PC-3 (cell line): ENCODE measurements around the gene CCDC24. TPM values are rescaled to one million over a fixed set of nuclear protein-coding genes. Genes with fewer than 3 reads are reported as not detected.

Source experiments
- ATAC-seq: fragments of 200-7000 bp; cut with Tn5 transposase; 2 replicates; pipeline ENCODE4 v1.9.1; 2020; ENCODE audit warnings: mild to moderate bottlenecking, moderate library complexity
- BruUV-seq: library from RNA; stranded (reverse); fragments of 400-500 nt; replicated peaks from 2 replicates; lab custom pipeline; 2021; lab: Mats Ljungman, UMichigan
- CTCF ChIA-PET: fragments of 300-600 bp; sonication (Branson Sonifier 250); formaldehyde crosslinking; loops from one replicate; lab custom pipeline; 2022; ENCODE audit warnings: antibody characterized with exemption; lab: Charles Lee
- POLR2A ChIA-PET: fragments of 300-600 bp; sonication (Branson Sonifier 250); formaldehyde crosslinking; loops from one replicate; lab custom pipeline; 2022; ENCODE audit warnings: antibody characterized with exemption; ENCODE audit not compliant: unreplicated experiment; lab: Charles Lee
- DNase-seq: peaks from one replicate; pipeline ENCODE4 v3.0.0-alpha.2; 2015
- H2AFZ ChIP-seq: fragments of 300-600 bp; sonication (generic); 2 replicates; pipeline ENCODE4 v1.6.0; 2016; ENCODE audit warnings: antibody characterized with exemption, low read length
- H3F3A ChIP-seq: fragments of 300-600 bp; sonication (generic); one replicate; pipeline ENCODE4 v1.6.0; 2017; ENCODE audit warnings: antibody characterized with exemption, low read length, control low read depth, mild to moderate bottlenecking; ENCODE audit not compliant: unreplicated experiment
- H3K27ac ChIP-seq: fragments of 300-600 bp; sonication (generic); 2 replicates; pipeline ENCODE4 v1.5.1; 2016; ENCODE audit warnings: mild to moderate bottlenecking, low read length
- H3K27me3 ChIP-seq: fragments of 300-600 bp; sonication (generic); 2 replicates; pipeline ENCODE4 v1.6.1; 2016; ENCODE audit warnings: low read length, mixed read lengths
- H3K36me3 ChIP-seq: fragments of 300-600 bp; sonication (generic); 2 replicates; pipeline ENCODE4 v1.6.1; 2016; ENCODE audit warnings: low read depth, mixed run types, low read length, mixed read lengths
- H3K4me1 ChIP-seq: fragments of 300-600 bp; sonication (generic); 2 replicates; pipeline ENCODE4 v1.5.1; 2016; ENCODE audit warnings: low read length; ENCODE audit not compliant: insufficient read depth
- H3K4me2 ChIP-seq: fragments of 300-600 bp; sonication (generic); 2 replicates; pipeline ENCODE4 v1.6.0; 2016; ENCODE audit warnings: low read length
- H3K4me3 ChIP-seq: fragments of 300-600 bp; sonication (generic); 2 replicates; pipeline ENCODE4 v1.5.1; 2016; ENCODE audit warnings: mild to moderate bottlenecking, low read length, mixed read lengths
- H3K79me2 ChIP-seq: fragments of 300-600 bp; sonication (generic); 2 replicates; pipeline ENCODE4 v1.6.1; 2017; ENCODE audit warnings: low read length, mixed read lengths
- H3K9ac ChIP-seq: fragments of 300-600 bp; sonication (generic); 2 replicates; pipeline ENCODE4 v1.6.0; 2016; ENCODE audit warnings: mild to moderate bottlenecking, low read length
- H3K9me2 ChIP-seq: fragments of 300-600 bp; sonication (generic); replicated peaks from 2 replicates; pipeline ENCODE4 v1.6.1; 2016; ENCODE audit warnings: mixed run types, low read length, mixed read lengths
- H3K9me3 ChIP-seq: fragments of 300-600 bp; sonication (generic); 2 replicates; pipeline ENCODE4 v1.6.1; 2016; ENCODE audit warnings: low read length, mixed read lengths
- H4K20me1 ChIP-seq: fragments of 300-600 bp; sonication (generic); 2 replicates; pipeline ENCODE4 v1.6.1; 2016; ENCODE audit warnings: low read length, mixed read lengths
- CTCF ChIP-seq: fragments of 300-600 bp; sonication (generic); conservative IDR thresholded peaks from 2 replicates; pipeline ENCODE4 v1.5.1; 2017; ENCODE audit warnings: antibody characterized with exemption, low read depth, mild to moderate bottlenecking, low read length
- EZH2 ChIP-seq: fragments of 300-600 bp; sonication (generic); IDR thresholded peaks from one replicate; pipeline ENCODE4 v1.6.1; 2017; ENCODE audit warnings: antibody characterized with exemption, mild to moderate bottlenecking, low read length; ENCODE audit not compliant: unreplicated experiment
- EZH2phosphoT487 ChIP-seq: fragments of 300-600 bp; sonication (generic); IDR thresholded peaks from 2 replicates; pipeline ENCODE4 v1.6.1; 2018; ENCODE audit warnings: mild to moderate bottlenecking, antibody characterized with exemption, low read length, borderline replicate concordance
- intact Hi-C: fragments of 100-400 bp; cut with micrococcal nuclease; formaldehyde crosslinking; loops from 2 replicates; pipeline ENCODE4 v1.9.0; 2023
- total RNA-seq: library from RNA; depleted of rRNA; stranded (reverse); fragments of >200 nt; gene quantifications from 2 replicates; pipeline ENCODE4 v1.2.3, GENCODE V29; 2014

CCDC24 gene
- total RNA-seq, 1 experiment from 2014 or later: 10.1 TPM

GRCh38 chr1:43976045-43976444 lies 15.4 kb upstream of the CCDC24 start:
- TF ChIP-seq EZH2phosphoT487: no peak
- TF ChIP-seq EZH2: no peak
- no peak; the same call in 1 of the 2 replicates for TF ChIP-seq CTCF
- BruUV-seq: no TSS peak
- Histone ChIP-seq H4K20me1 (peaks cover 23% of the 10 kb centered on the region; the same call in 1 of the 2 replicates), H3K27ac (no peak overlapping the region), H3K27me3 (no peaks in the 10 kb centered on the region), H3K4me1 (peaks cover 60% of the 10 kb centered on the region), H3K9me3 (no peaks in the 10 kb centered on the region), H3K4me3 (peak overlapping the region; percentile 94), H2AFZ (no peak overlapping the region), H3K9me2 (no peaks in the 10 kb centered on the region), H3K9ac (peak overlapping the region; percentile 95), H3K79me2 (peaks cover 66% of the 10 kb centered on the region), H3F3A (no peaks in the 10 kb centered on the region), H3K4me2 (peak overlapping the region; percentile 99), H3K36me3 (peaks cover 34% of the 10 kb centered on the region)
- ATAC-seq (no peak), DNase-seq (no peak)
- POLR2A ChIA-PET: no interaction called here
- intact Hi-C loops: no loop called here
- CTCF ChIA-PET: no interaction called here

- ChIA-PET CTCF (interaction anchor here (1.0 kb wide), 1 partner anchor 213 kb away, joined by 3 read pairs; no protein-coding TSS in a partner anchor), POLR2A (no interaction called here)
- H2AFZ ChIP-seq: no peak overlapping the region
- BruUV-seq: no TSS peak
- H3K9me2 ChIP-seq: no peaks in the 10 kb centered on the region
- DNase-seq: no peak
- H3K9ac ChIP-seq: no peak overlapping the region
- no peaks in the 10 kb centered on the region for H3K9me3 ChIP-seq
- no peaks in the 10 kb centered on the region for H3F3A ChIP-seq
- no peak for ATAC-seq
- no peak overlapping the region for H3K27ac ChIP-seq
- peaks cover 33% of the 10 kb centered on the region for H3K36me3 ChIP-seq
- H4K20me1 ChIP-seq: peaks cover 23% of the 10 kb centered on the region; the same call in 1 of the 2 replicates
- TF ChIP-seq EZH2phosphoT487: no peak
- TF ChIP-seq EZH2: no peak
- no peak for TF ChIP-seq CTCF
- H3K4me1 ChIP-seq: peaks cover 59% of the 10 kb centered on the region
- no peaks in the 10 kb centered on the region for H3K27me3 ChIP-seq
- peaks cover 68% of the 10 kb centered on the region for H3K79me2 ChIP-seq
- peak overlapping the region; percentile 99 for H3K4me2 ChIP-seq
- H3K4me3 ChIP-seq: peak overlapping the region; percentile 94
- intact Hi-C loops: no loop called here
Measured at GRCh38 chr1:43976890-43977289, 14.5 kb upstream of the CCDC24 start.

GRCh38 chr1:43977376-43978263 lies 13.8 kb upstream of the CCDC24 start:
- intact Hi-C loops: no loop called here
- no peaks in the 10 kb centered on the region for H3F3A ChIP-seq
- no peak overlapping the region for H2AFZ ChIP-seq
- peak overlapping the region; percentile 94 for H3K4me3 ChIP-seq
- H3K36me3 ChIP-seq: peaks cover 32% of the 10 kb centered on the region
- H3K9ac ChIP-seq: no peak overlapping the region
- ATAC-seq: no peak
- no peaks in the 10 kb centered on the region for H3K9me2 ChIP-seq
- no TSS peak for BruUV-seq
- peak overlapping the region; percentile 99 for H3K4me2 ChIP-seq
- no peaks in the 10 kb centered on the region for H3K27me3 ChIP-seq
- H3K27ac ChIP-seq: no peak overlapping the region
- ChIA-PET POLR2A (no interaction called here), CTCF (interaction anchor here (0.5 to 1.0 kb wide), 2 partner anchors 56 to 214 kb away, joined by 3 read pairs; no protein-coding TSS in a partner anchor)
- TF ChIP-seq CTCF: no peak
- no peak for DNase-seq
- no peaks in the 10 kb centered on the region for H3K9me3 ChIP-seq
- peaks cover 59% of the 10 kb centered on the region for H3K4me1 ChIP-seq
- H3K79me2 ChIP-seq: peaks cover 75% of the 10 kb centered on the region
- peaks cover 23% of the 10 kb centered on the region; the same call in 1 of the 2 replicates for H4K20me1 ChIP-seq
